ENCODE results near the gene EPHA6. TPM values are rescaled to one million over a fixed set of nuclear protein-coding genes. Genes with fewer than 3 reads are reported as not detected.

EPHA6 gene
- total RNA-seq, 4 donors from 2014 or later = 0.60 to 3.8 (median 3.0) TPM

GRCh38 chr3:97291901-97292300 lies 477.5 kb downstream of the EPHA6 start:
- no peaks in the 10 kb centered on the region for H3K27me3 ChIP-seq
- H3K36me3 ChIP-seq = no peaks in the 10 kb centered on the region
- H3K9me3 ChIP-seq = no peaks in the 10 kb centered on the region
- DNase-seq = no peak
- no peaks in the 10 kb centered on the region for H3K4me1 ChIP-seq
- no peak overlapping the region for H3K27ac ChIP-seq
- 93% methylated on average over 11 of the region's 13 CpGs; no CpG with 5 or more reads in 1 of the 2 donors for WGBS, 2 donors (ENCODE audit: low coverage in 1 of 2)
- no peak for TF ChIP-seq EP300 (IDR thresholded peaks at IDR 0.05; ENCODE audit: low read depth)
- TF ChIP-seq POLR2A (IDR thresholded peaks at IDR 0.05) = no peak
- no peak for TF ChIP-seq CTCF (IDR thresholded peaks at IDR 0.05)
- no peak for TF ChIP-seq POLR2AphosphoS5 (IDR thresholded peaks at IDR 0.05)
- in situ Hi-C loops (cut with MboI; ENCODE audit: low pct_ligation_motif_present in 1 of 4, low pct_unique_long_range_greater_than_20kb in 1 of 4, low sequenced_read_pairs in 3 of 4) = no loop called here
- no peak overlapping the region for H3K4me3 ChIP-seq
- intact Hi-C loops (cut with DNase I; ENCODE audit: low total_unique reads) = no loop called here

GRCh38 chr3:97293596-97294131 lies 479.3 kb downstream of the EPHA6 start:
- H3K27ac ChIP-seq = no peak overlapping the region

GRCh38 chr3:97297032-97297431 lies 482.6 kb downstream of the EPHA6 start:
- Histone ChIP-seq H3K4me3 (no peak overlapping the region), H3K36me3 (no peaks in the 10 kb centered on the region), H3K9me3 (no peaks in the 10 kb centered on the region), H3K27me3 (no peaks in the 10 kb centered on the region), H3K4me1 (no peaks in the 10 kb centered on the region), H3K27ac (no peak overlapping the region)
- intact Hi-C loops (cut with DNase I; ENCODE audit: low total_unique reads) = no loop called here
- WGBS, 2 donors (ENCODE audit: low coverage in 1 of 2) = 64% methylated on average over 1 of the region's 1 CpG; no CpG with 5 or more reads in 1 of the 2 donors
- no peak for DNase-seq
- in situ Hi-C loops (cut with MboI; ENCODE audit: low pct_ligation_motif_present in 1 of 4, low pct_unique_long_range_greater_than_20kb in 1 of 4, low sequenced_read_pairs in 3 of 4) = no loop called here
- TF ChIP-seq CTCF (IDR thresholded peaks at IDR 0.05) (no peak), POLR2AphosphoS5 (IDR thresholded peaks at IDR 0.05) (no peak), POLR2A (IDR thresholded peaks at IDR 0.05) (no peak), EP300 (IDR thresholded peaks at IDR 0.05; ENCODE audit: low read depth) (no peak)

More at GRCh38 chr3:97293596-97294131, 479.3 kb downstream of the EPHA6 start:
- no peaks in the 10 kb centered on the region for H3K9me3 ChIP-seq
- WGBS, 2 donors (ENCODE audit: low coverage in 1 of 2) = 82% methylated on average over 4 of the region's 5 CpGs; no CpG with 5 or more reads in 1 of the 2 donors
- no peak overlapping the region for H3K4me3 ChIP-seq
- no peaks in the 10 kb centered on the region for H3K4me1 ChIP-seq
- TF ChIP-seq POLR2A (IDR thresholded peaks at IDR 0.05) (no peak), POLR2AphosphoS5 (IDR thresholded peaks at IDR 0.05) (no peak), EP300 (IDR thresholded peaks at IDR 0.05; ENCODE audit: low read depth) (no peak), CTCF (IDR thresholded peaks at IDR 0.05) (no peak)
- no peak for DNase-seq
- no peaks in the 10 kb centered on the region for H3K27me3 ChIP-seq
- intact Hi-C loops (cut with DNase I; ENCODE audit: low total_unique reads) (no loop called here), in situ Hi-C loops (cut with MboI; ENCODE audit: low pct_ligation_motif_present in 1 of 4, low pct_unique_long_range_greater_than_20kb in 1 of 4, low sequenced_read_pairs in 3 of 4) (no loop called here)
- H3K36me3 ChIP-seq = no peaks in the 10 kb centered on the region

- Histone ChIP-seq H3K4me1 (no peaks in the 10 kb centered on the region), H3K27me3 (no peaks in the 10 kb centered on the region), H3K4me3 (no peak overlapping the region), H3K9me3 (peaks cover 0 to 5% of the 10 kb centered on the region in 2 donors), H3K36me3 (no peaks in the 10 kb centered on the region), H3K27ac (no peak overlapping the region)
- in situ Hi-C loops (cut with MboI; ENCODE audit: low pct_ligation_motif_present in 1 of 4, low pct_unique_long_range_greater_than_20kb in 1 of 4, low sequenced_read_pairs in 3 of 4) = no loop called here
- DNase-seq = no peak
- TF ChIP-seq CTCF (IDR thresholded peaks at IDR 0.05) = no peak
- no peak for TF ChIP-seq POLR2AphosphoS5 (IDR thresholded peaks at IDR 0.05)
- no peak for TF ChIP-seq EP300 (IDR thresholded peaks at IDR 0.05; ENCODE audit: low read depth)
- TF ChIP-seq POLR2A (IDR thresholded peaks at IDR 0.05) = no peak
- intact Hi-C loops (cut with DNase I; ENCODE audit: low total_unique reads) = no loop called here
These were observed 486.7 kb downstream of the EPHA6 start for GRCh38 chr3:97301114-97301513.

All from transverse colon (tissue), 4 donors.